H9 (cell line): ENCODE data around the gene LHPP. TPM values are rescaled to one million over a fixed set of nuclear protein-coding genes. Genes with fewer than 3 reads are reported as not detected.

Experiments used
- DNase-seq: peaks from one replicate; pipeline ENCODE4 v3.0.0-alpha.2; 2017
- H2AFZ ChIP-seq: one replicate; pipeline ENCODE4 v1.6.1; 2013; ENCODE audit warnings: mild to moderate bottlenecking, low read length, control low read depth, moderate library complexity
- H2AK5ac ChIP-seq: 2 replicates; pipeline ENCODE4 v1.6.1; 2013; ENCODE audit warnings: low read length, control low read depth, mixed read lengths; ENCODE audit not compliant: insufficient read length
- H2BK120ac ChIP-seq: one replicate; pipeline ENCODE4 v1.6.1; 2013; ENCODE audit warnings: low read depth, mild to moderate bottlenecking, low read length, control low read depth, inconsistent platforms; ENCODE audit not compliant: poor library complexity, severe bottlenecking
- H2BK12ac ChIP-seq: 2 replicates; pipeline ENCODE4 v1.6.1; 2013; ENCODE audit warnings: low read length, control low read depth, mixed read lengths, low read depth; ENCODE audit not compliant: insufficient read length
- H2BK15ac ChIP-seq: 2 replicates; pipeline ENCODE4 v1.6.1; 2013; ENCODE audit warnings: low read depth, low read length, control low read depth
- H2BK20ac ChIP-seq: one replicate; pipeline ENCODE4 v1.6.1; 2013; ENCODE audit warnings: low read depth, mild to moderate bottlenecking, low read length, control low read depth, inconsistent platforms; ENCODE audit not compliant: poor library complexity, severe bottlenecking
- H2BK5ac ChIP-seq: 2 replicates; pipeline ENCODE4 v1.6.1; 2013; ENCODE audit warnings: low read length, control low read depth, mixed read lengths; ENCODE audit not compliant: insufficient read length
- H3K14ac ChIP-seq: 2 replicates; pipeline ENCODE4 v1.6.1; 2013; ENCODE audit warnings: low read length, control low read depth; ENCODE audit not compliant: insufficient read depth
- H3K18ac ChIP-seq: 2 replicates; pipeline ENCODE4 v1.6.1; 2013; ENCODE audit warnings: low read depth, mild to moderate bottlenecking, mixed read lengths, low read length, control low read depth; ENCODE audit not compliant: insufficient read length
- H3K23ac ChIP-seq: 2 replicates; pipeline ENCODE4 v1.6.1; 2013; ENCODE audit warnings: low read length, control low read depth, mixed read lengths, low read depth; ENCODE audit not compliant: insufficient read length
- H3K23me2 ChIP-seq: 2 replicates; pipeline ENCODE4 v1.6.1; 2013; ENCODE audit warnings: low read depth, mild to moderate bottlenecking, mixed read lengths, low read length, control low read depth; ENCODE audit not compliant: insufficient read length, poor library complexity, severe bottlenecking
- H3K27ac ChIP-seq: 2 replicates; pipeline ENCODE4 v1.5.1; 2013; ENCODE audit warnings: low read length, control low read depth, mixed read lengths, low read depth; ENCODE audit not compliant: insufficient read length
- H3K27me3 ChIP-seq: 2 replicates; pipeline ENCODE4 v1.6.1; 2013; ENCODE audit warnings: low read length, control low read depth, inconsistent platforms; ENCODE audit not compliant: insufficient read depth
- H3K4ac ChIP-seq: 2 replicates; pipeline ENCODE4 v1.6.1; 2013; ENCODE audit warnings: low read depth, mild to moderate bottlenecking, control low read depth, inconsistent platforms, low read length, moderate library complexity
- H3K4me1 ChIP-seq: 2 replicates; pipeline ENCODE4 v1.6.1; 2013; ENCODE audit warnings: low read length, control low read depth, inconsistent platforms; ENCODE audit not compliant: insufficient read depth
- H3K4me2 ChIP-seq: 2 replicates; pipeline ENCODE4 v1.6.1; 2013; ENCODE audit warnings: low read length, control low read depth, mixed read lengths; ENCODE audit not compliant: insufficient read length, insufficient read depth
- H3K56ac ChIP-seq: 2 replicates; pipeline ENCODE4 v1.6.1; 2013; ENCODE audit warnings: low read depth, mild to moderate bottlenecking, mixed read lengths, low read length, control low read depth; ENCODE audit not compliant: insufficient read length
- H3K79me1 ChIP-seq: 2 replicates; pipeline ENCODE4 v1.6.1; 2013; ENCODE audit warnings: low read depth, mild to moderate bottlenecking, moderate library complexity, low read length, control low read depth, inconsistent platforms; ENCODE audit not compliant: insufficient read depth, poor library complexity, severe bottlenecking
- H3K79me2 ChIP-seq: 2 replicates; pipeline ENCODE4 v1.6.1; 2013; ENCODE audit warnings: low read length, control low read depth, inconsistent platforms; ENCODE audit not compliant: insufficient read depth
- H3K9ac ChIP-seq: 2 replicates; pipeline ENCODE4 v1.6.1; 2013; ENCODE audit warnings: low read length, control low read depth, mixed read lengths; ENCODE audit not compliant: insufficient read length; ENCODE audit errors: extremely low read depth
- H3K9me3 ChIP-seq: one replicate; pipeline ENCODE4 v1.6.1; 2013; ENCODE audit warnings: low read depth, low read length, inconsistent platforms; ENCODE audit not compliant: control insufficient read depth
- H3T11ph ChIP-seq: one replicate; pipeline ENCODE4 v1.6.1; 2013; ENCODE audit warnings: mild to moderate bottlenecking, low read length, control low read depth, inconsistent platforms
- H4K20me1 ChIP-seq: one replicate; pipeline ENCODE4 v1.6.1; 2013; ENCODE audit not compliant: control insufficient read depth, insufficient read length, insufficient read depth
- H4K5ac ChIP-seq: 2 replicates; pipeline ENCODE4 v1.6.1; 2013; ENCODE audit warnings: low read depth, mild to moderate bottlenecking, mixed read lengths, low read length, control low read depth; ENCODE audit not compliant: insufficient read length
- H4K8ac ChIP-seq: replicated peaks from 2 replicates; pipeline ENCODE4 v1.6.1; 2013; ENCODE audit warnings: low read length, control low read depth, mixed read lengths, low read depth; ENCODE audit not compliant: insufficient read length
- H4K91ac ChIP-seq: 2 replicates; pipeline ENCODE4 v1.6.1; 2013; ENCODE audit warnings: low read depth, mild to moderate bottlenecking, moderate library complexity, mixed read lengths, low read length, control low read depth; ENCODE audit not compliant: insufficient read length
- H3K27ac Mint-ChIP-seq, 3 experiments: 2 replicates in 2 of 3; 3 replicates in 1 of 3; pipeline ENCODE4 v1.8.0; 2020 to 2021; ENCODE audit warnings: mixed read lengths in 3 of 3, mild to moderate bottlenecking in 1 of 3, moderate library complexity in 1 of 3
- H3K27me3 Mint-ChIP-seq: 2 replicates; pipeline ENCODE4 v1.8.0; 2021; ENCODE audit warnings: low read depth, mild to moderate bottlenecking, moderate library complexity, mixed read lengths
- H3K36me3 Mint-ChIP-seq, 3 experiments: 2 replicates in 2 of 3; 3 replicates in 1 of 3; pipeline ENCODE4 v1.8.0; 2020 to 2021; ENCODE audit warnings: low read depth in 3 of 3, mixed read lengths in 3 of 3; ENCODE audit not compliant: insufficient read depth in 1 of 3
- H3K4me1 Mint-ChIP-seq, 2 experiments: 2 replicates each; pipeline ENCODE4 v1.8.0; 2020; ENCODE audit warnings: mixed read lengths in 2 of 2
- H3K4me3 Mint-ChIP-seq, 2 experiments: 2 replicates in 1 of 2; 3 replicates in 1 of 2; pipeline ENCODE4 v1.8.0; 2020 to 2021; ENCODE audit warnings: mild to moderate bottlenecking in 2 of 2, mixed read lengths in 2 of 2, moderate library complexity in 1 of 2
- H3K9me3 Mint-ChIP-seq, 2 experiments: 2 replicates in 1 of 2; 3 replicates in 1 of 2; pipeline ENCODE4 v1.8.0; 2020; ENCODE audit warnings: mild to moderate bottlenecking in 2 of 2, mixed read lengths in 2 of 2, moderate library complexity in 1 of 2
- WGBS: extraction: QIAGEN DNeasy Blood & Tissue Kit; methylation state at CpG from one replicate; pipeline ENCODE4 v1.1.7; 2013; ENCODE audit warnings: missing lambda C conversion rate, low lambda C conversion rate, mixed read lengths; ENCODE audit not compliant: insufficient read length; ENCODE audit errors: extremely low coverage; 5-methylcytosine and 5-hydroxymethylcytosine counted together
- total RNA-seq: library from RNA; stranded (reverse); gene quantifications from 2 replicates; pipeline ENCODE4 v1.2.1, GENCODE V29; 2021
- TF ChIP-seq, protein P1 (sequence below): fragments of 200-600 bp; sonication (generic); conservative IDR thresholded peaks from 3 replicates; pipeline ENCODE4 v1.8.0; 2021; ENCODE audit warnings: antibody characterized with exemption, mild to moderate bottlenecking

Gene LHPP
- total RNA-seq, 1 experiment from 2014 or later = 29.6 TPM

DNA sequence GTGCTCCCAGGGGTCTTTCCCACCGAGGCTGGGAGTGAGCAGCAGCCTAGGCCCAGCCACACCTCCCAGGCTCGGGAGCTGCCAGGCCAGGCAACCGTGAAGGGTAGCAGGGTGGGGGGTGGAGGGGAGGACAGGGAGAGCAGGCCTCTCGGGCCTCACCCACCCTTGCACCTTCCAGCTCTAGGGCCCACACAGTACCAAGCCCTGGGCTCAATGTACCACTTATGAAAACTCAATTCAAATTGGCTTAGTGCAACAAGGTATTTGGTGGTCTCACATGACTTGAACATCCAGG is 155.2 kb downstream of the LHPP start:
- Histone ChIP-seq H2AK5ac (no peak overlapping the region), H4K20me1 (no peaks in the 10 kb centered on the region), H3K9ac (no peak overlapping the region), H2BK5ac (no peak overlapping the region), H3K27me3 (no peaks in the 10 kb centered on the region), H3K56ac (no peak overlapping the region), H3K27ac (no peak overlapping the region), H3K23me2 (no peaks in the 10 kb centered on the region), H2BK12ac (no peak overlapping the region), H3K79me2 (no peaks in the 10 kb centered on the region), H2BK120ac (no peak overlapping the region), H3K9me3 (no peaks in the 10 kb centered on the region), H3K4me2 (no peak overlapping the region), H4K5ac (no peak overlapping the region), H3K18ac (no peak overlapping the region), H3K79me1 (no peaks in the 10 kb centered on the region), H3K14ac (no peak overlapping the region), H3K23ac (no peak overlapping the region), H4K91ac (no peak overlapping the region), H3K4me1 (peaks cover 2% of the 10 kb centered on the region; the same call in 1 of the 2 replicates), H2BK20ac (no peak overlapping the region), H3K4ac (no peak overlapping the region), H3T11ph (no peak overlapping the region), H4K8ac (no peak overlapping the region), H2BK15ac (no peak overlapping the region), H2AFZ (no peak overlapping the region)
- no peak for DNase-seq
- Mint-ChIP-seq H3K27me3 (no peaks in the 10 kb centered on the region), H3K27ac (peak overlapping the region in 1 of 3 experiments; percentile 47; a peak in 2 of 7 replicates), H3K9me3 (no peaks in the 10 kb centered on the region), H3K4me1 (peaks cover 7 to 18% of the 10 kb centered on the region in 2 experiments), H3K36me3 (0 out of 7 replicates have a peak, but pooled peaks cover 0 to 2% (median 0%) of the 10 kb centered on the region in 3 experiments), H3K4me3 (no peak overlapping the region)
- TF ChIP-seq, protein P1, sequence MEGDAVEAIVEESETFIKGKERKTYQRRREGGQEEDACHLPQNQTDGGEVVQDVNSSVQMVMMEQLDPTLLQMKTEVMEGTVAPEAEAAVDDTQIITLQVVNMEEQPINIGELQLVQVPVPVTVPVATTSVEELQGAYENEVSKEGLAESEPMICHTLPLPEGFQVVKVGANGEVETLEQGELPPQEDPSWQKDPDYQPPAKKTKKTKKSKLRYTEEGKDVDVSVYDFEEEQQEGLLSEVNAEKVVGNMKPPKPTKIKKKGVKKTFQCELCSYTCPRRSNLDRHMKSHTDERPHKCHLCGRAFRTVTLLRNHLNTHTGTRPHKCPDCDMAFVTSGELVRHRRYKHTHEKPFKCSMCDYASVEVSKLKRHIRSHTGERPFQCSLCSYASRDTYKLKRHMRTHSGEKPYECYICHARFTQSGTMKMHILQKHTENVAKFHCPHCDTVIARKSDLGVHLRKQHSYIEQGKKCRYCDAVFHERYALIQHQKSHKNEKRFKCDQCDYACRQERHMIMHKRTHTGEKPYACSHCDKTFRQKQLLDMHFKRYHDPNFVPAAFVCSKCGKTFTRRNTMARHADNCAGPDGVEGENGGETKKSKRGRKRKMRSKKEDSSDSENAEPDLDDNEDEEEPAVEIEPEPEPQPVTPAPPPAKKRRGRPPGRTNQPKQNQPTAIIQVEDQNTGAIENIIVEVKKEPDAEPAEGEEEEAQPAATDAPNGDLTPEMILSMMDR = no peak
- no CpG with 5 or more reads among the region's 4 CpGs for WGBS
